ENCODE results near the gene LARGE1. TPM values are rescaled to one million over a fixed set of nuclear protein-coding genes. Genes with fewer than 3 reads are reported as not detected.

LARGE1 gene
- total RNA-seq, 2 donors from 2014 or later: 80.5 to 101 TPM

- Histone ChIP-seq H3K4me1 (no peaks in the 10 kb centered on the region), H3K27ac (no peak overlapping the region), H3K9me3 (no peaks in the 10 kb centered on the region), H3K27me3 (no peaks in the 10 kb centered on the region), H3K4me3 (no peak overlapping the region), H3K36me3 (no peaks in the 10 kb centered on the region)
- no peak for DNase-seq (ENCODE audit: low spot score)
- TF ChIP-seq CTCF (IDR thresholded peaks at IDR 0.05): no peak
Measured at GRCh38 chr22:33741025-33741424, 179.3 kb downstream of the LARGE1 start.

- H3K27ac ChIP-seq: no peak overlapping the region
- H3K36me3 ChIP-seq: no peaks in the 10 kb centered on the region
- no peak for TF ChIP-seq CTCF (IDR thresholded peaks at IDR 0.05)
- H3K4me1 ChIP-seq: no peaks in the 10 kb centered on the region
- no peaks in the 10 kb centered on the region for H3K9me3 ChIP-seq
- DNase-seq (ENCODE audit: low spot score): no peak
- no peaks in the 10 kb centered on the region for H3K27me3 ChIP-seq
- no peak overlapping the region for H3K4me3 ChIP-seq
Measured at GRCh38 chr22:33739516-33739915, 180.8 kb downstream of the LARGE1 start.

- Histone ChIP-seq H3K27ac (no peak overlapping the region), H3K27me3 (no peaks in the 10 kb centered on the region)
- no peak for DNase-seq (ENCODE audit: low spot score)
Measured at GRCh38 chr22:33737662-33738061, 182.6 kb downstream of the LARGE1 start.

GRCh38 chr22:33735978-33736377 lies 184.3 kb downstream of the LARGE1 start:
- H3K27ac ChIP-seq: no peak overlapping the region
- no peaks in the 10 kb centered on the region for H3K27me3 ChIP-seq
- H3K36me3 ChIP-seq: no peaks in the 10 kb centered on the region
- no peak for TF ChIP-seq CTCF (IDR thresholded peaks at IDR 0.05)
- no peak for DNase-seq (ENCODE audit: low spot score)
- no peaks in the 10 kb centered on the region for H3K9me3 ChIP-seq
- no peaks in the 10 kb centered on the region for H3K4me1 ChIP-seq
- no peak overlapping the region for H3K4me3 ChIP-seq

More at GRCh38 chr22:33737662-33738061, 182.6 kb downstream of the LARGE1 start:
- Histone ChIP-seq H3K4me1 (no peaks in the 10 kb centered on the region), H3K9me3 (no peaks in the 10 kb centered on the region), H3K36me3 (no peaks in the 10 kb centered on the region), H3K4me3 (no peak overlapping the region)
- no peak for TF ChIP-seq CTCF (IDR thresholded peaks at IDR 0.05)

GRCh38 chr22:33728847-33729246 lies 191.4 kb downstream of the LARGE1 start:
- Histone ChIP-seq H3K4me3 (no peak overlapping the region), H3K9me3 (no peaks in the 10 kb centered on the region), H3K4me1 (peaks cover 0 to 15% of the 10 kb centered on the region in 2 donors), H3K27ac (no peak overlapping the region), H3K27me3 (no peaks in the 10 kb centered on the region), H3K36me3 (no peaks in the 10 kb centered on the region)
- no peak for DNase-seq (ENCODE audit: low spot score)
- TF ChIP-seq CTCF (IDR thresholded peaks at IDR 0.05): no peak

GRCh38 chr22:33726294-33726734 lies 194.0 kb downstream of the LARGE1 start:
- no peak for TF ChIP-seq CTCF (IDR thresholded peaks at IDR 0.05)
- H3K27ac ChIP-seq: peak overlapping the region in 1 of 2 donors; percentile 57
- DNase-seq (ENCODE audit: low spot score): no peak
- H3K4me3 ChIP-seq: no peak overlapping the region
- no peaks in the 10 kb centered on the region for H3K36me3 ChIP-seq
- peaks cover 0 to 15% of the 10 kb centered on the region in 2 donors for H3K4me1 ChIP-seq
- no peaks in the 10 kb centered on the region for H3K27me3 ChIP-seq
- no peaks in the 10 kb centered on the region for H3K9me3 ChIP-seq

Data from right atrium auricular region (tissue), 2 donors.